K562 (cell line): Measurements from ENCODE around the gene CORO1A. TPM values are rescaled to one million over a fixed set of nuclear protein-coding genes. Genes with fewer than 3 reads are reported as not detected.

ENCODE experiments used
- CXXC5 ChIP-seq: fragments of 250-450 bp; sonication (Bioruptor Pico); IDR thresholded peaks from 2 replicates; pipeline ENCODE4 v1.8.0; 2022; ENCODE audit warnings: inconsistent platforms, mild to moderate bottlenecking, moderate library complexity
- FOXP4 ChIP-seq: sonication (generic); formaldehyde crosslinking; IDR thresholded peaks from 2 replicates; pipeline ENCODE4 v1.8.0; 2022; ENCODE audit warnings: mild to moderate bottlenecking, missing genetic modification reagents, borderline replicate concordance
- KAT8 ChIP-seq: fragments of 450-650 bp; IDR thresholded peaks from 2 replicates; pipeline ENCODE4 v1.6.1; 2016; ENCODE audit warnings: low read depth, mild to moderate bottlenecking
- MEF2A ChIP-seq: IDR thresholded peaks from 2 replicates; pipeline ENCODE4 v1.6.1; 2011; ENCODE audit warnings: low read depth, mild to moderate bottlenecking, low read length, moderate library complexity; ENCODE audit not compliant: control insufficient read depth
- RBM15 ChIP-seq: fragments of 200-400 bp; formaldehyde crosslinking; IDR thresholded peaks from 2 replicates; pipeline ENCODE4 v1.6.1; 2018; ENCODE audit warnings: mild to moderate bottlenecking, low read length, moderate library complexity; ENCODE audit not compliant: insufficient read depth
- TAF1 ChIP-seq: IDR thresholded peaks from 2 replicates; pipeline ENCODE4 v1.6.1; 2011; ENCODE audit warnings: mild to moderate bottlenecking, low read length, moderate library complexity; ENCODE audit not compliant: insufficient read depth, control insufficient read depth, severe bottlenecking; ENCODE audit errors: extremely low read depth
- VEZF1 ChIP-seq: fragments of 200-800 bp; sonication (Bioruptor generic); IDR thresholded peaks from 2 replicates; pipeline ENCODE4 v1.6.1; 2017; ENCODE audit warnings: missing genetic modification characterization, missing compliant biosample characterization
- ZNF140 ChIP-seq: fragments of 250-450 bp; sonication (Bioruptor Pico); IDR thresholded peaks from 2 replicates; pipeline ENCODE4 v1.8.0; 2021; ENCODE audit warnings: moderate library complexity, mild to moderate bottlenecking, inconsistent platforms
- ZNF3 ChIP-seq: fragments of 250-450 bp; sonication (Bioruptor Pico); IDR thresholded peaks from 2 replicates; pipeline ENCODE4 v1.5.0; 2021; ENCODE audit warnings: mild to moderate bottlenecking, moderate library complexity
- ZNF561 ChIP-seq: fragments of 450-650 bp; formaldehyde crosslinking; conservative IDR thresholded peaks from 2 replicates; pipeline ENCODE4 v1.4.0; 2020; ENCODE audit warnings: mild to moderate bottlenecking, moderate library complexity
- polyA plus RNA-seq, 8 experiments: library from polyadenylated mRNA; depleted of rRNA in 4 of 8; stranded (reverse) in 5 of 8; unstranded in 3 of 8; fragments of >200 nt; fragmentation: Nextera tagmentation in 2 of 8; fragmentation: Illumina TruSeq in 1 of 8; extraction: Ambion mirVana in 2 of 8; extraction: Trizol in 1 of 8; gene quantifications; 2 replicates each; pipeline versions ENCODE4 v1.2.1 to v1.2.3, GENCODE V29; 2011 to 2014; ENCODE audit warnings: inconsistent platforms in 1 of 8, missing spikeins in 1 of 8
- total RNA-seq, 7 experiments: library from RNA; depleted of rRNA in 6 of 7; stranded (reverse); fragments of >200 nt in 6 of 7; fragmentation: Illumina TruSeq in 2 of 7; extraction: Trizol in 2 of 7; gene quantifications; 2 replicates each; pipeline versions ENCODE4 v1.2.1 to v1.2.3, GENCODE V29; 2011 to 2021; ENCODE audit warnings: low replicate concordance in 1 of 7
- TF ChIP-seq, protein P1 (sequence below): fragments of 450-650 bp; formaldehyde crosslinking; IDR thresholded peaks from 2 replicates; pipeline ENCODE4 v1.4.0; 2020; ENCODE audit warnings: mild to moderate bottlenecking, moderate library complexity
- TF ChIP-seq, protein P2 (sequence below), 2 experiments: fragments of 450-650 bp; formaldehyde crosslinking in 1 of 2; IDR thresholded peaks; 2 replicates each; pipeline versions ENCODE4 v1.4.0 to v1.6.1; 2014 to 2020; ENCODE audit warnings: mild to moderate bottlenecking in 2 of 2, borderline replicate concordance in 1 of 2, low read depth in 1 of 2

CORO1A gene
- total and polyA plus RNA-seq, 9 of the 15 experiments (the other 6 are each of a cell fraction or from before 2014, with no cell fraction given) = 0.22 to 23.8 (median 7.6) TPM

DNA sequence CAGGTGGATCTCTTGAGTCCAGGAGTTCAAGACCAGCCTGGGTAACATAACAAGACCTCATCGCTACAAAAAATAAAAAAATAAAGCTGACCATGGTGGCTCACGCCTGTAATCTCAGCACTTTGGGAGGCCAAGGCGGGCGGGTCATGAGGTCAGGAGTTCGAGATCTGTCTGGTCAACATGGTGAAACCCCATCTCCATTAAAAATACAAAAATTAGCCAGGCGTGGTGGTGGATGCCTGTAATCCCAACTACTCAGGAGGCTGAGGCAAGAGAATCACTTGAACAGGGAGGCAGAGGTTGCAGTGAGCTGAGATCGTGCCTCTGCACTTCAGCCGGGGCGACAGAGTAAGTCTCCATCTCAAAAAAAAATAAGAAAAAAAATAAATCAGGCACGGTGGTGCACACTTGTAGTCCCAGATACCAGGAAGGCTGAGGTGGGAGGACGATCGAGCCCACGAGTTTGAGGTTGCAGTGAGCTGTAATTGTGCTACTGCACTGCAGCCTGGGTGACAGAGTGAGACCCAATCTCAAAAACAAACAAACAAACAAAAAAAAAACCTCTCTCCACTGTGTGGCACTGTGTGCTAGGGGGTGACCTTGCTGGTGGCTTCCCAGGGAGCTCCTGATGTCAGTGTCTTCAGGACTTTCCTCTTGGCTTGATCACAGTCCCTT is 40.6 kb upstream of the CORO1A start (continued):
- TF ChIP-seq FOXP4 (CRISPR knock-in tag) = no peak
- no peak for TF ChIP-seq TAF1
- TF ChIP-seq, protein P1, sequence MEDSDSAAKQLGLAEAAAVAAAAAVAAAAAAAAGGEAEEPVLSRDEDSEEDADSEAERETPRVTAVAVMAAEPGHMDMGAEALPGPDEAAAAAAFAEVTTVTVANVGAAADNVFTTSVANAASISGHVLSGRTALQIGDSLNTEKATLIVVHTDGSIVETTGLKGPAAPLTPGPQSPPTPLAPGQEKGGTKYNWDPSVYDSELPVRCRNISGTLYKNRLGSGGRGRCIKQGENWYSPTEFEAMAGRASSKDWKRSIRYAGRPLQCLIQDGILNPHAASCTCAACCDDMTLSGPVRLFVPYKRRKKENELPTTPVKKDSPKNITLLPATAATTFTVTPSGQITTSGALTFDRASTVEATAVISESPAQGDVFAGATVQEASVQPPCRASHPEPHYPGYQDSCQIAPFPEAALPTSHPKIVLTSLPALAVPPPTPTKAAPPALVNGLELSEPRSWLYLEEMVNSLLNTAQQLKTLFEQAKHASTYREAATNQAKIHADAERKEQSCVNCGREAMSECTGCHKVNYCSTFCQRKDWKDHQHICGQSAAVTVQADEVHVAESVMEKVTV (CRISPR knock-in tag) = 0 out of 2 replicates have a peak, but pooled peaks have one; percentile 14
- TF ChIP-seq CXXC5 (CRISPR knock-in tag) = no peak
- TF ChIP-seq MEF2A = no peak
- TF ChIP-seq, protein P2, sequence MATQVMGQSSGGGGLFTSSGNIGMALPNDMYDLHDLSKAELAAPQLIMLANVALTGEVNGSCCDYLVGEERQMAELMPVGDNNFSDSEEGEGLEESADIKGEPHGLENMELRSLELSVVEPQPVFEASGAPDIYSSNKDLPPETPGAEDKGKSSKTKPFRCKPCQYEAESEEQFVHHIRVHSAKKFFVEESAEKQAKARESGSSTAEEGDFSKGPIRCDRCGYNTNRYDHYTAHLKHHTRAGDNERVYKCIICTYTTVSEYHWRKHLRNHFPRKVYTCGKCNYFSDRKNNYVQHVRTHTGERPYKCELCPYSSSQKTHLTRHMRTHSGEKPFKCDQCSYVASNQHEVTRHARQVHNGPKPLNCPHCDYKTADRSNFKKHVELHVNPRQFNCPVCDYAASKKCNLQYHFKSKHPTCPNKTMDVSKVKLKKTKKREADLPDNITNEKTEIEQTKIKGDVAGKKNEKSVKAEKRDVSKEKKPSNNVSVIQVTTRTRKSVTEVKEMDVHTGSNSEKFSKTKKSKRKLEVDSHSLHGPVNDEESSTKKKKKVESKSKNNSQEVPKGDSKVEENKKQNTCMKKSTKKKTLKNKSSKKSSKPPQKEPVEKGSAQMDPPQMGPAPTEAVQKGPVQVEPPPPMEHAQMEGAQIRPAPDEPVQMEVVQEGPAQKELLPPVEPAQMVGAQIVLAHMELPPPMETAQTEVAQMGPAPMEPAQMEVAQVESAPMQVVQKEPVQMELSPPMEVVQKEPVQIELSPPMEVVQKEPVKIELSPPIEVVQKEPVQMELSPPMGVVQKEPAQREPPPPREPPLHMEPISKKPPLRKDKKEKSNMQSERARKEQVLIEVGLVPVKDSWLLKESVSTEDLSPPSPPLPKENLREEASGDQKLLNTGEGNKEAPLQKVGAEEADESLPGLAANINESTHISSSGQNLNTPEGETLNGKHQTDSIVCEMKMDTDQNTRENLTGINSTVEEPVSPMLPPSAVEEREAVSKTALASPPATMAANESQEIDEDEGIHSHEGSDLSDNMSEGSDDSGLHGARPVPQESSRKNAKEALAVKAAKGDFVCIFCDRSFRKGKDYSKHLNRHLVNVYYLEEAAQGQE (IDR thresholded peaks at IDR 0.05; ENCODE audit: borderline replicate concordance) = peak; percentile 60; the same call in 1 of the 2 replicates
- TF ChIP-seq, protein P2 (CRISPR knock-in tag; IDR thresholded peaks at IDR 0.05; ENCODE audit: low read depth) = no peak
- TF ChIP-seq KAT8 = no peak
- TF ChIP-seq VEZF1 (CRISPR knock-in tag) = no peak
- no peak for TF ChIP-seq ZNF3
- no peak for TF ChIP-seq RBM15
- TF ChIP-seq ZNF561 = no peak
- no peak for TF ChIP-seq ZNF140 (CRISPR knock-in tag)
